Cardiac fibroblast (primary cell): ENCODE data around the gene TMEM86A.

Source experiments
- DNase-seq, 2 donors: peaks; one replicate each; pipeline versions ENCODE4 v3.0.0 to v3.0.0-alpha.2; 2010; ENCODE audit warnings: low read depth in 2 of 2
- H3K4me3 ChIP-seq, 2 donors: replicated peaks in 1 of 2; 1 replicate in 1 of 2; 2 replicates in 1 of 2; pipeline ENCODE4 v1.5.1; 2011; ENCODE audit warnings: low read depth in 2 of 2, low read length in 2 of 2, mild to moderate bottlenecking in 2 of 2, moderate library complexity in 1 of 2
- CTCF ChIP-seq: IDR thresholded peaks from one replicate; pipeline ENCODE4 v1.5.1; 2011; ENCODE audit warnings: low read depth, mild to moderate bottlenecking, low read length, inconsistent platforms

The TMEM86A gene

GRCh38 chr11:18701614-18702216, 3.1 kb downstream of the TMEM86A start:
- no peak overlapping the region for H3K4me3 ChIP-seq
- no peak for TF ChIP-seq CTCF
- DNase-seq = no peak

- TF ChIP-seq CTCF = no peak
Measured at GRCh38 chr11:18703001-18703763, 4.6 kb downstream of the TMEM86A start.

DNA sequence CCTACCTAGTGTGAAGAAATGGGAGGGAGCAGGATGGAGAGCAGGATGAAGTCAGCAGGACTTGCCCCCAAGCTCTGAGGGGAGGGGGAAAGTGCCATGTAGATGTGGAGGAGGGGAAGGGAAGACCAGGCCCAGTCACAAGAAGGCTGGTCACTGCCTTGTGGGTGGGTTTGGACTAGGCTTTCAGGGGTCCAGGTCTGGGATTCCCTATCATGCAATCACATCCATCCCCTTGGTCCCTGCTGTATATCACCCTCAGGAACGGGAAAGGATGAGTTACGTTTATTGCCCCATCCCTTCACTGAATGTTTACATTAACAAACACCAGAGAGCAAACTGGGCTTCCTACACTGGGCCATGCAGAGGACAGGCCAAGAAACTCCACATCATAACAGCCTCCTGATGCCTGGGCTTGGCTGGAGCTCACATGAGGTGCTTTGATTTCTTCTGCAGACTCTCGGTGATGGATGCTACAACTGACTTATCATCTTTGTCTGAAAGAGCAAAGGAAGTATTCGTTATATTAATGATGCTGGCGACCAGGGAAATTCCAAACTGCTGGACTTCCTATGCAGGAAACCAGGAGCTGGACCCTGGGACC, 5.6 kb downstream of the TMEM86A start:
- no peak for TF ChIP-seq CTCF
- H3K4me3 ChIP-seq = no peak overlapping the region
- DNase-seq = no peak

More at GRCh38 chr11:18703001-18703763, 4.6 kb downstream of the TMEM86A start:
- no peak overlapping the region for H3K4me3 ChIP-seq
- DNase-seq = no peak

DNA sequence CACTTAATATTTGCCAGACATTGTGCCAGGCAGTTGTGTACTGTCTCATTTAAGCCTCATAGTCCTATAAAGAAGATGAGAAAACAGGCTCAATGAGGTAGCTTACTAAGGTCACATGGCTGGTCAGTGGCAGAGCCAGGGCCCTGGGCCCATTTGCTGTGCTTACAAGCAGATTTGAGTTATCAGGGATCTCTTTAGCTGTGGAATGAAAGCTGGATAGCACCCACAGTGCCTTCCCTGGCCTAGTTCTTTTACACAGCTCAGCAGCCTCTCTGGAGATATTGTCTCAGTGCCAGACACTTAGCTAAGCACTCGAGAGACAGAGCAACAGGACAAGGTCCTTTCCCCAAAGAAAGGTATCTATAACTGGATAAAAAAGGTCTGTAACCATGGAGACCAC, 6.1 kb downstream of the TMEM86A start:
- no peak for DNase-seq
- TF ChIP-seq CTCF = no peak

GRCh38 chr11:18705651-18706281, 7.2 kb downstream of the TMEM86A start:
- TF ChIP-seq CTCF = no peak
- H3K4me3 ChIP-seq = peak overlapping the region; percentile 23 to 24
- no peak for DNase-seq

More for the DNA sequence above, 6.1 kb downstream of the TMEM86A start:
- H3K4me3 ChIP-seq = no peak overlapping the region

DNA sequence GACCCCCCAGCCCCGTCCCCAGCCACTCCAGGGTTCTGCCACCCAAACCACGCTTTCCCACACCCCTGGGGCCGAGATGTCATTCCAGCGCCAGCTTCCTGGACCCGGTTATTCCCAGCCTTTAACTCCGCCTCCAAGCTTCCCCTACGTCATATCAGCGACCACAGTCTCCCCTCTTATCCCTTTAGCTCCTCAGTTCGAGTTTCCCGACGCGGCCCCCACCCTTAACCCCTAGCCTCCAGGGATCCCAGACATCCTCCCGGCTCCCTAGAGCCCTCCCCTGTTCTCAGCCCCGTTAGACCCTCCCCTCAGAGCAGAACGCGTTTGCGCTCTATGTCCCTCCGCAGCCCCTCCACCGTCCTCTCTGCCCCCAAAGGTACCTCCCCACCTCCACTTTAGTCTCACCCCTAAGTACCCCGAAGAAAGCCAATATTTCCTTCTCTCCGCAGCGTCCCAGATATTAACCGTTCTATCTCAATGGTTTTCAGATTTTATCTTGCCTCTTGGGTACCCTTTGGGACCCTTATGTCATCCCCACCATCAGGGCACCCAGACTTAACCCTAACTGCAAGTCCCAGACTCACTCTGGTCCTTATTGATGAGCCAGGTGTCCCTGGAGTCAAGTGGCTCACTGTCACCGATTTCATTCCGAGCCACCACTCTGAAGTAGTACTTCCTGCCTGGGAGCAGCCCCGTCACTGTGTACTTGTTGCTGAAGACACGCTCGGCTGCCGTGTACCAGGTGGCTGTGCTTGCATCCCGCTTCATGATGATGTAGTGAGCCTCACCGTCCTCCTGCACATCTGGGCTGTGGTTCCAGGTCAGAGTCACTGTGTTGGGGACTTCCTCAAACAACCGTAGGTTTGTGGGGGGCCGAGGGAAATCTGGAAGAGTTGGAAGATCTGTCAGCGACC, 8.0 kb downstream of the TMEM86A start:
- TF ChIP-seq CTCF = no peak
- peak overlapping the region; percentile 35 for H3K4me3 ChIP-seq
- peak in 1 of 2 donors; percentile 26 for DNase-seq
